ENCODE results near the gene DPAGT1.

DNA sequence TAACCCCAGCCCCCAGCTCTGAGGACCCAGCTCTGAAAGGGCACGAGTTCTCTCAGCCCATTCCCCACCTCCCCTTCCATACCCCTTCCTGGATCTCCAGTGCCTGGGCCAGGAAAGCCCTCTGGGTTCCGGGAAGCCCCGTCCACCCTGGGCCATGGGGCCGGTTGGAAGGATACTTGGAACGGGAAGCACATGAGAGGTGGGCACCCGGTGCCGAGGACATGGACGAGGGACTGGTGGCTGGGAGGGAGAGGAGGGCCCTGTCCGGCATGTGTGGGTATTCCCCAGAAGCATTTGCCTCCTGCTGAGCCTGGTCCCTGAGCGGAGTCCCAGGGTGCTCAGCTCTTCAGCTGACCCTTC is 14.6 kb upstream of the DPAGT1 start:
- TF ChIP-seq NR3C1 (CRISPR knock-in tag; conservative IDR thresholded peaks at IDR 0.05; ENCODE audit: low read depth) = no peak
- TF ChIP-seq ZNF121 (CRISPR knock-in tag; IDR thresholded peaks at IDR 0.05) = no peak
- TF ChIP-seq, protein P1, sequence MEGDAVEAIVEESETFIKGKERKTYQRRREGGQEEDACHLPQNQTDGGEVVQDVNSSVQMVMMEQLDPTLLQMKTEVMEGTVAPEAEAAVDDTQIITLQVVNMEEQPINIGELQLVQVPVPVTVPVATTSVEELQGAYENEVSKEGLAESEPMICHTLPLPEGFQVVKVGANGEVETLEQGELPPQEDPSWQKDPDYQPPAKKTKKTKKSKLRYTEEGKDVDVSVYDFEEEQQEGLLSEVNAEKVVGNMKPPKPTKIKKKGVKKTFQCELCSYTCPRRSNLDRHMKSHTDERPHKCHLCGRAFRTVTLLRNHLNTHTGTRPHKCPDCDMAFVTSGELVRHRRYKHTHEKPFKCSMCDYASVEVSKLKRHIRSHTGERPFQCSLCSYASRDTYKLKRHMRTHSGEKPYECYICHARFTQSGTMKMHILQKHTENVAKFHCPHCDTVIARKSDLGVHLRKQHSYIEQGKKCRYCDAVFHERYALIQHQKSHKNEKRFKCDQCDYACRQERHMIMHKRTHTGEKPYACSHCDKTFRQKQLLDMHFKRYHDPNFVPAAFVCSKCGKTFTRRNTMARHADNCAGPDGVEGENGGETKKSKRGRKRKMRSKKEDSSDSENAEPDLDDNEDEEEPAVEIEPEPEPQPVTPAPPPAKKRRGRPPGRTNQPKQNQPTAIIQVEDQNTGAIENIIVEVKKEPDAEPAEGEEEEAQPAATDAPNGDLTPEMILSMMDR (IDR thresholded peaks at IDR 0.05) = no peak
- TF ChIP-seq NR2C2 (CRISPR knock-in tag; IDR thresholded peaks at IDR 0.05) = no peak
- no peak for TF ChIP-seq HMGXB4 (CRISPR knock-in tag; IDR thresholded peaks at IDR 0.05)
- TF ChIP-seq, protein P2, sequence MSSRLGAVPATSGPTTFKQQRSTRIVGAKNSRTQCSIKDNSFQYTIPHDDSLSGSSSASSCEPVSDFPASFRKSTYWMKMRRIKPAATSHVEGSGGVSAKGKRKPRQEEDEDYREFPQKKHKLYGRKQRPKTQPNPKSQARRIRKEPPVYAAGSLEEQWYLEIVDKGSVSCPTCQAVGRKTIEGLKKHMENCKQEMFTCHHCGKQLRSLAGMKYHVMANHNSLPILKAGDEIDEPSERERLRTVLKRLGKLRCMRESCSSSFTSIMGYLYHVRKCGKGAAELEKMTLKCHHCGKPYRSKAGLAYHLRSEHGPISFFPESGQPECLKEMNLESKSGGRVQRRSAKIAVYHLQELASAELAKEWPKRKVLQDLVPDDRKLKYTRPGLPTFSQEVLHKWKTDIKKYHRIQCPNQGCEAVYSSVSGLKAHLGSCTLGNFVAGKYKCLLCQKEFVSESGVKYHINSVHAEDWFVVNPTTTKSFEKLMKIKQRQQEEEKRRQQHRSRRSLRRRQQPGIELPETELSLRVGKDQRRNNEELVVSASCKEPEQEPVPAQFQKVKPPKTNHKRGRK (CRISPR knock-in tag; IDR thresholded peaks at IDR 0.05; ENCODE audit: borderline replicate concordance) = no peak
- TF ChIP-seq USF2 (CRISPR knock-in tag; IDR thresholded peaks at IDR 0.05) = no peak
- TF ChIP-seq, protein P3, sequence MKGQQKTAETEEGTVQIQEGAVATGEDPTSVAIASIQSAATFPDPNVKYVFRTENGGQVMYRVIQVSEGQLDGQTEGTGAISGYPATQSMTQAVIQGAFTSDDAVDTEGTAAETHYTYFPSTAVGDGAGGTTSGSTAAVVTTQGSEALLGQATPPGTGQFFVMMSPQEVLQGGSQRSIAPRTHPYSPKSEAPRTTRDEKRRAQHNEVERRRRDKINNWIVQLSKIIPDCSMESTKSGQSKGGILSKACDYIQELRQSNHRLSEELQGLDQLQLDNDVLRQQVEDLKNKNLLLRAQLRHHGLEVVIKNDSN (CRISPR knock-in tag; IDR thresholded peaks at IDR 0.05) = no peak
- TF ChIP-seq, protein P4, sequence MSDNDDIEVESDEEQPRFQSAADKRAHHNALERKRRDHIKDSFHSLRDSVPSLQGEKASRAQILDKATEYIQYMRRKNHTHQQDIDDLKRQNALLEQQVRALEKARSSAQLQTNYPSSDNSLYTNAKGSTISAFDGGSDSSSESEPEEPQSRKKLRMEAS (CRISPR knock-in tag; IDR thresholded peaks at IDR 0.05) = no peak
- TF ChIP-seq, protein P5, sequence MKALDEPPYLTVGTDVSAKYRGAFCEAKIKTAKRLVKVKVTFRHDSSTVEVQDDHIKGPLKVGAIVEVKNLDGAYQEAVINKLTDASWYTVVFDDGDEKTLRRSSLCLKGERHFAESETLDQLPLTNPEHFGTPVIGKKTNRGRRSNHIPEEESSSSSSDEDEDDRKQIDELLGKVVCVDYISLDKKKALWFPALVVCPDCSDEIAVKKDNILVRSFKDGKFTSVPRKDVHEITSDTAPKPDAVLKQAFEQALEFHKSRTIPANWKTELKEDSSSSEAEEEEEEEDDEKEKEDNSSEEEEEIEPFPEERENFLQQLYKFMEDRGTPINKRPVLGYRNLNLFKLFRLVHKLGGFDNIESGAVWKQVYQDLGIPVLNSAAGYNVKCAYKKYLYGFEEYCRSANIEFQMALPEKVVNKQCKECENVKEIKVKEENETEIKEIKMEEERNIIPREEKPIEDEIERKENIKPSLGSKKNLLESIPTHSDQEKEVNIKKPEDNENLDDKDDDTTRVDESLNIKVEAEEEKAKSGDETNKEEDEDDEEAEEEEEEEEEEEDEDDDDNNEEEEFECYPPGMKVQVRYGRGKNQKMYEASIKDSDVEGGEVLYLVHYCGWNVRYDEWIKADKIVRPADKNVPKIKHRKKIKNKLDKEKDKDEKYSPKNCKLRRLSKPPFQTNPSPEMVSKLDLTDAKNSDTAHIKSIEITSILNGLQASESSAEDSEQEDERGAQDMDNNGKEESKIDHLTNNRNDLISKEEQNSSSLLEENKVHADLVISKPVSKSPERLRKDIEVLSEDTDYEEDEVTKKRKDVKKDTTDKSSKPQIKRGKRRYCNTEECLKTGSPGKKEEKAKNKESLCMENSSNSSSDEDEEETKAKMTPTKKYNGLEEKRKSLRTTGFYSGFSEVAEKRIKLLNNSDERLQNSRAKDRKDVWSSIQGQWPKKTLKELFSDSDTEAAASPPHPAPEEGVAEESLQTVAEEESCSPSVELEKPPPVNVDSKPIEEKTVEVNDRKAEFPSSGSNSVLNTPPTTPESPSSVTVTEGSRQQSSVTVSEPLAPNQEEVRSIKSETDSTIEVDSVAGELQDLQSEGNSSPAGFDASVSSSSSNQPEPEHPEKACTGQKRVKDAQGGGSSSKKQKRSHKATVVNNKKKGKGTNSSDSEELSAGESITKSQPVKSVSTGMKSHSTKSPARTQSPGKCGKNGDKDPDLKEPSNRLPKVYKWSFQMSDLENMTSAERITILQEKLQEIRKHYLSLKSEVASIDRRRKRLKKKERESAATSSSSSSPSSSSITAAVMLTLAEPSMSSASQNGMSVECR (CRISPR knock-in tag; IDR thresholded peaks at IDR 0.05; ENCODE audit: borderline replicate concordance) = no peak
- TF ChIP-seq, protein P6, sequence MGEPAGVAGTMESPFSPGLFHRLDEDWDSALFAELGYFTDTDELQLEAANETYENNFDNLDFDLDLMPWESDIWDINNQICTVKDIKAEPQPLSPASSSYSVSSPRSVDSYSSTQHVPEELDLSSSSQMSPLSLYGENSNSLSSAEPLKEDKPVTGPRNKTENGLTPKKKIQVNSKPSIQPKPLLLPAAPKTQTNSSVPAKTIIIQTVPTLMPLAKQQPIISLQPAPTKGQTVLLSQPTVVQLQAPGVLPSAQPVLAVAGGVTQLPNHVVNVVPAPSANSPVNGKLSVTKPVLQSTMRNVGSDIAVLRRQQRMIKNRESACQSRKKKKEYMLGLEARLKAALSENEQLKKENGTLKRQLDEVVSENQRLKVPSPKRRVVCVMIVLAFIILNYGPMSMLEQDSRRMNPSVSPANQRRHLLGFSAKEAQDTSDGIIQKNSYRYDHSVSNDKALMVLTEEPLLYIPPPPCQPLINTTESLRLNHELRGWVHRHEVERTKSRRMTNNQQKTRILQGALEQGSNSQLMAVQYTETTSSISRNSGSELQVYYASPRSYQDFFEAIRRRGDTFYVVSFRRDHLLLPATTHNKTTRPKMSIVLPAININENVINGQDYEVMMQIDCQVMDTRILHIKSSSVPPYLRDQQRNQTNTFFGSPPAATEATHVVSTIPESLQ (CRISPR knock-in tag; IDR thresholded peaks at IDR 0.05) = no peak

Measured in WTC11 (cell line).